ENCODE results near the gene WNK2.

WNK2 gene

DNA sequence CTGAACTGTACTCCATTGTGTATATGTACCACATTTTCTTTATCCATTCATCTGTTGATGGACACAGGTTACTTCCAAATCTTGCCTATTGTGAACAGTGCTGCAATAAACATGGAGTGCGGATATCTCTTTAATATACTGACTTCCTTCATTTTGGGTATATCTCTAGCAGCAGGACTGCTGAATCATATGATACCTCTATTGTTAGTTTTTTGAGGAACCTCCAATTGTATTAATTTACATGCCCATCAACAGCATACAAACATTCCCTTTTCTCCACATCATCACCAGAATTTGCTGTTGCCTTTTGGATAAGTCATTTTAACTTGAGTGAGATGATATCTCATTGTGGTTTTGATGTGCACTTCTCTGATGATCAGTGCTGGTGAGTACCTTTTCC is 185.7 kb downstream of the WNK2 start:
- DNase-seq (ENCODE audit: low read depth) = no peak
- TF ChIP-seq, protein P1, sequence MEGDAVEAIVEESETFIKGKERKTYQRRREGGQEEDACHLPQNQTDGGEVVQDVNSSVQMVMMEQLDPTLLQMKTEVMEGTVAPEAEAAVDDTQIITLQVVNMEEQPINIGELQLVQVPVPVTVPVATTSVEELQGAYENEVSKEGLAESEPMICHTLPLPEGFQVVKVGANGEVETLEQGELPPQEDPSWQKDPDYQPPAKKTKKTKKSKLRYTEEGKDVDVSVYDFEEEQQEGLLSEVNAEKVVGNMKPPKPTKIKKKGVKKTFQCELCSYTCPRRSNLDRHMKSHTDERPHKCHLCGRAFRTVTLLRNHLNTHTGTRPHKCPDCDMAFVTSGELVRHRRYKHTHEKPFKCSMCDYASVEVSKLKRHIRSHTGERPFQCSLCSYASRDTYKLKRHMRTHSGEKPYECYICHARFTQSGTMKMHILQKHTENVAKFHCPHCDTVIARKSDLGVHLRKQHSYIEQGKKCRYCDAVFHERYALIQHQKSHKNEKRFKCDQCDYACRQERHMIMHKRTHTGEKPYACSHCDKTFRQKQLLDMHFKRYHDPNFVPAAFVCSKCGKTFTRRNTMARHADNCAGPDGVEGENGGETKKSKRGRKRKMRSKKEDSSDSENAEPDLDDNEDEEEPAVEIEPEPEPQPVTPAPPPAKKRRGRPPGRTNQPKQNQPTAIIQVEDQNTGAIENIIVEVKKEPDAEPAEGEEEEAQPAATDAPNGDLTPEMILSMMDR (IDR thresholded peaks at IDR 0.05; ENCODE audit: low read depth, low read length) = no peak
- no peak for TF ChIP-seq MYC (IDR thresholded peaks at IDR 0.05; ENCODE audit: low read depth, low read length)
- no peak for TF ChIP-seq POLR2A (IDR thresholded peaks at IDR 0.05; ENCODE audit: extremely low read depth, insufficient read length)
- TF ChIP-seq, protein P2, sequence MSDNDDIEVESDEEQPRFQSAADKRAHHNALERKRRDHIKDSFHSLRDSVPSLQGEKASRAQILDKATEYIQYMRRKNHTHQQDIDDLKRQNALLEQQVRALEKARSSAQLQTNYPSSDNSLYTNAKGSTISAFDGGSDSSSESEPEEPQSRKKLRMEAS (IDR thresholded peaks at IDR 0.05; ENCODE audit: low read depth, low read length) = no peak
- no peak overlapping the region for H3K4me3 ChIP-seq (ENCODE audit: low read depth, low read length)
